ENCODE results near the gene KLK7.

The KLK7 gene

GRCh38 chr19:50983625-50984292, at the start of gene KLK7:
Gene KLK7, minus strand, starts transcription at chr19:50983917. Its CDS starts 1,518 bp downstream, at chr19:50982399.
- TF ChIP-seq USF1 (IDR thresholded peaks at IDR 0.05), result no peak
- TF ChIP-seq EP300 (IDR thresholded peaks at IDR 0.05; ENCODE audit: borderline replicate concordance), result no peak
- TF ChIP-seq TCF12 (IDR thresholded peaks at IDR 0.05; ENCODE audit: low read depth), result no peak
- TF ChIP-seq EGR1 (IDR thresholded peaks at IDR 0.05), result no peak
- no peak for TF ChIP-seq YY1 (IDR thresholded peaks at IDR 0.05; ENCODE audit: low read depth)
- TF ChIP-seq RAD21 (IDR thresholded peaks at IDR 0.05; ENCODE audit: low read depth), result no peak
- TF ChIP-seq CEBPB (IDR thresholded peaks at IDR 0.05), result no peak
- TF ChIP-seq NFIC (IDR thresholded peaks at IDR 0.05), result no peak

- no peak for TF ChIP-seq YY1 (IDR thresholded peaks at IDR 0.05; ENCODE audit: low read depth)
Observed at GRCh38 chr19:51031880-51032225, 48.1 kb upstream of the KLK7 start.

GRCh38 chr19:51031220-51031879, 47.6 kb upstream of the KLK7 start:
- no peak for TF ChIP-seq MAX (IDR thresholded peaks at IDR 0.05)

- TF ChIP-seq FOXM1 (IDR thresholded peaks at IDR 0.05; ENCODE audit: borderline replicate concordance, low read depth), result no peak
Observed at GRCh38 chr19:51030631-51031030, 46.9 kb upstream of the KLK7 start.

GRCh38 chr19:51029718-51030117, 46.0 kb upstream of the KLK7 start:
- TF ChIP-seq FOXM1 (IDR thresholded peaks at IDR 0.05; ENCODE audit: borderline replicate concordance, low read depth) (no peak), YY1 (IDR thresholded peaks at IDR 0.05; ENCODE audit: low read depth) (no peak), ZBTB7A (IDR thresholded peaks at IDR 0.05; ENCODE audit: low read depth) (no peak), NFIC (IDR thresholded peaks at IDR 0.05) (no peak), TCF12 (IDR thresholded peaks at IDR 0.05; ENCODE audit: low read depth) (no peak), EGR1 (IDR thresholded peaks at IDR 0.05) (no peak), RAD21 (IDR thresholded peaks at IDR 0.05; ENCODE audit: low read depth) (no peak), REST (IDR thresholded peaks at IDR 0.05; ENCODE audit: low read depth) (no peak), TAF1 (IDR thresholded peaks at IDR 0.05; ENCODE audit: low read depth) (no peak), MAX (IDR thresholded peaks at IDR 0.05) (no peak), TEAD4 (IDR thresholded peaks at IDR 0.05) (no peak), CREB1 (IDR thresholded peaks at IDR 0.05; ENCODE audit: low read depth) (no peak)

- TF ChIP-seq EGR1 (IDR thresholded peaks at IDR 0.05) (no peak), NFIC (IDR thresholded peaks at IDR 0.05) (no peak), TAF1 (IDR thresholded peaks at IDR 0.05; ENCODE audit: low read depth) (no peak), TEAD4 (IDR thresholded peaks at IDR 0.05) (no peak), FOXM1 (IDR thresholded peaks at IDR 0.05; ENCODE audit: borderline replicate concordance, low read depth) (no peak), RAD21 (IDR thresholded peaks at IDR 0.05; ENCODE audit: low read depth) (no peak), MAX (IDR thresholded peaks at IDR 0.05) (no peak), EP300 (IDR thresholded peaks at IDR 0.05; ENCODE audit: borderline replicate concordance) (no peak), ZBTB7A (IDR thresholded peaks at IDR 0.05; ENCODE audit: low read depth) (no peak)
Observed at GRCh38 chr19:51027873-51028272, 44.2 kb upstream of the KLK7 start.

- TF ChIP-seq USF1 (IDR thresholded peaks at IDR 0.05) (no peak), TCF12 (IDR thresholded peaks at IDR 0.05; ENCODE audit: low read depth) (no peak), RAD21 (IDR thresholded peaks at IDR 0.05; ENCODE audit: low read depth) (no peak), NFIC (IDR thresholded peaks at IDR 0.05) (no peak), EGR1 (IDR thresholded peaks at IDR 0.05) (no peak), TEAD4 (IDR thresholded peaks at IDR 0.05) (no peak), ZBTB7A (IDR thresholded peaks at IDR 0.05; ENCODE audit: low read depth) (no peak), MAX (IDR thresholded peaks at IDR 0.05) (no peak), TAF1 (IDR thresholded peaks at IDR 0.05; ENCODE audit: low read depth) (no peak), CREB1 (IDR thresholded peaks at IDR 0.05; ENCODE audit: low read depth) (no peak), CEBPB (IDR thresholded peaks at IDR 0.05) (no peak), YY1 (IDR thresholded peaks at IDR 0.05; ENCODE audit: low read depth) (no peak), FOXM1 (IDR thresholded peaks at IDR 0.05; ENCODE audit: borderline replicate concordance, low read depth) (no peak), EP300 (IDR thresholded peaks at IDR 0.05; ENCODE audit: borderline replicate concordance) (no peak), REST (IDR thresholded peaks at IDR 0.05; ENCODE audit: low read depth) (no peak)
Observed at GRCh38 chr19:51027126-51027806, 43.5 kb upstream of the KLK7 start.

Data from Ishikawa (cell line).